PC-9 (cell line): ENCODE data around the gene B4GALNT3.

ENCODE experiments used
- CTCF ChIP-seq: fragments of 200-600 bp; sonication (generic); conservative IDR thresholded peaks from 2 replicates; pipeline ENCODE4 v1.6.1; 2017; ENCODE audit warnings: mixed run types, antibody characterized with exemption, mild to moderate bottlenecking, moderate library complexity
- EZH2 ChIP-seq: fragments of 200-600 bp; sonication (generic); IDR thresholded peaks from 2 replicates; pipeline ENCODE4 v1.8.0; 2017; ENCODE audit warnings: antibody characterized with exemption, low read depth

- no peak for TF ChIP-seq EZH2
- no peak for TF ChIP-seq CTCF
Observed at GRCh38 chr12:466762-467161, 7.0 kb downstream of the B4GALNT3 start.
